AG04450 (cell line): Measurements from ENCODE around the gene CSNK2A3. TPM values are rescaled to one million over a fixed set of nuclear protein-coding genes. Genes with fewer than 3 reads are reported as not detected.

Experiments
- CTCF ChIA-PET: fragments of 300-600, 350-600 bp; formaldehyde crosslinking; extraction: SDS; loops from one replicate; lab custom pipeline; 2022; ENCODE audit warnings: antibody characterized with exemption, inconsistent platforms; lab: Charles Lee
- POLR2A ChIA-PET: fragments of 350-600 bp; formaldehyde crosslinking; extraction: SDS; loops from one replicate; lab custom pipeline; 2021; ENCODE audit warnings: antibody characterized with exemption, inconsistent platforms; lab: Yijun Ruan, JAX
- DNase-seq: peaks from one replicate; pipeline ENCODE4 v3.0.0-alpha.2; 2011; ENCODE audit warnings: low read depth, low spot score
- H3K27ac ChIP-seq: one replicate; pipeline ENCODE4 v1.5.1; 2012; ENCODE audit warnings: low read depth, low read length, control low read depth
- H3K27me3 ChIP-seq: one replicate; pipeline ENCODE4 v1.6.0; 2012; ENCODE audit warnings: low read length; ENCODE audit not compliant: control insufficient read depth, insufficient read depth
- H3K4me3 ChIP-seq: 2 replicates; pipeline ENCODE4 v1.5.1; 2011; ENCODE audit warnings: mild to moderate bottlenecking, low read depth, low read length, control low read depth
- H3K9me3 ChIP-seq: 2 replicates; pipeline ENCODE4 v1.5.1; 2012; ENCODE audit warnings: low read length; ENCODE audit not compliant: control insufficient read depth, insufficient read depth
- polyA plus RNA-seq: library from polyadenylated mRNA; depleted of rRNA; stranded (reverse); fragments of >200 nt; gene quantifications from 2 replicates; pipeline ENCODE4 v1.2.3, GENCODE V29; 2011
- TF ChIP-seq, protein P1 (sequence below): IDR thresholded peaks from 2 replicates; pipeline ENCODE4 v1.5.1; 2011; ENCODE audit warnings: low read depth, low read length, control low read depth, inconsistent platforms

The CSNK2A3 gene
- polyA plus RNA-seq, 1 experiment, result 5.2 TPM

DNA sequence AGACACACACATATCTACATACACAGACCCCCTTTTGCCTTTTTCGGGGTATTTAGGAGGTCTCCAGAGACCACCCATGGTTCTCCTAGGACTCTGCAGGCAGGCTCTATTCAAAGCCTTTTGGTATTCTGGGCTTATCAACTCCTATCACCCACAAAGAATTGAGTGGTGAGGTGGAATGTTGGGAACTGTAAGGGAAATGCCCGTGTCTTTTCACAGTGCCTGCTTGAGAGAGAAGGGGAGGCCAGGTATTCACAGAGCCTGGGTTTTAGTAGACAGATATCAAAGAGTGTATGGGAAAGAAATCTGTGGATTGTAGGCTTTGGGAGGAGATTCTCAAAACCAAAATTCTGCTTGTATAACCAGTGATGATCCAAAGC lies 44.0 kb upstream of the CSNK2A3 start:
- ChIA-PET CTCF (no interaction called here), POLR2A (interaction anchor here (0.7 to 0.9 kb wide), 2 partner anchors 47 to 54 kb away, joined by 3 read pairs; no protein-coding TSS in a partner anchor)
- DNase-seq, result no peak
- Histone ChIP-seq H3K9me3 (no peaks in the 10 kb centered on the region), H3K4me3 (no peak overlapping the region), H3K27me3 (no peaks in the 10 kb centered on the region), H3K27ac (peak overlapping the region; percentile 75)
- TF ChIP-seq, protein P1, sequence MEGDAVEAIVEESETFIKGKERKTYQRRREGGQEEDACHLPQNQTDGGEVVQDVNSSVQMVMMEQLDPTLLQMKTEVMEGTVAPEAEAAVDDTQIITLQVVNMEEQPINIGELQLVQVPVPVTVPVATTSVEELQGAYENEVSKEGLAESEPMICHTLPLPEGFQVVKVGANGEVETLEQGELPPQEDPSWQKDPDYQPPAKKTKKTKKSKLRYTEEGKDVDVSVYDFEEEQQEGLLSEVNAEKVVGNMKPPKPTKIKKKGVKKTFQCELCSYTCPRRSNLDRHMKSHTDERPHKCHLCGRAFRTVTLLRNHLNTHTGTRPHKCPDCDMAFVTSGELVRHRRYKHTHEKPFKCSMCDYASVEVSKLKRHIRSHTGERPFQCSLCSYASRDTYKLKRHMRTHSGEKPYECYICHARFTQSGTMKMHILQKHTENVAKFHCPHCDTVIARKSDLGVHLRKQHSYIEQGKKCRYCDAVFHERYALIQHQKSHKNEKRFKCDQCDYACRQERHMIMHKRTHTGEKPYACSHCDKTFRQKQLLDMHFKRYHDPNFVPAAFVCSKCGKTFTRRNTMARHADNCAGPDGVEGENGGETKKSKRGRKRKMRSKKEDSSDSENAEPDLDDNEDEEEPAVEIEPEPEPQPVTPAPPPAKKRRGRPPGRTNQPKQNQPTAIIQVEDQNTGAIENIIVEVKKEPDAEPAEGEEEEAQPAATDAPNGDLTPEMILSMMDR, result no peak

DNA sequence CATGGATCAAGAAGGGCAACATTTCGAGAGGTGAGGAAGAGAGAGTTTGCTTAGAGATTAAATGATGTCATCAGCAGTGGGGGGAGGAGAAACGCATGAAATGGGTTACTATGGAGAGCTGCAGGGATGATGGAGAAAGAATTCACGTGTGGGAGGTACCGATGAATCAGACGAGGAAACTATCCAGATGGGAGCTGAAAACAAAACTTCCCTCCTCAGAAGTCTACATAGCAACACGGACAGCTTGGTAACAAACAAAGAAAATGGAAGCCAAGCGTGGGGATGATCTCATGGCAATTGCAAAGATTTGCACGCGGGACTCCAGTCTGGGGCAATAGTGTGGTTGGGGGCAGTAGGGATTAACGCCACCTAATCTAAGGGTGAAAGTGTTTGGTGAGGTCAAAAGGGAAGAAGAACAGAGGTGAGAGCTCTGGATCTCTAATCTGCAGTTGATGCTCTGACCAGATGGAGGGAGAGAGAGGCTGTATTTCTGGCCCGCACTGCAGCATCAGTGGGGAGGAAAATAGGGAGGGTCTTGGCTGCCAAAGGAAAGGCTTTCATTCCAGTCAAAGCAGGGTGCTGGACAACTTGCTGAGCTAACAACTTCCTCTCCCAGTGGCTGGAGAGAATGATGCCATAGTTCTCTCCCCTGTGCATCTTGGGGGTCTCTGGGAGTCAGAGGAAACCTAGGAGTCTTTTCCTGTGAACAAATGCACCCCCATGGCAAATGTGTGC lies 43.4 kb upstream of the CSNK2A3 start:
- CTCF ChIA-PET, result no interaction called here
- Histone ChIP-seq H3K4me3 (no peak overlapping the region), H3K9me3 (no peaks in the 10 kb centered on the region), H3K27me3 (no peaks in the 10 kb centered on the region), H3K27ac (peak overlapping the region; percentile 75)
- POLR2A ChIA-PET, result interaction anchor here (0.7 to 0.9 kb wide), 2 partner anchors 47 to 54 kb away, joined by 3 read pairs; no protein-coding TSS in a partner anchor
- peak; percentile 86 for DNase-seq
- TF ChIP-seq, protein P1, result no peak

DNA sequence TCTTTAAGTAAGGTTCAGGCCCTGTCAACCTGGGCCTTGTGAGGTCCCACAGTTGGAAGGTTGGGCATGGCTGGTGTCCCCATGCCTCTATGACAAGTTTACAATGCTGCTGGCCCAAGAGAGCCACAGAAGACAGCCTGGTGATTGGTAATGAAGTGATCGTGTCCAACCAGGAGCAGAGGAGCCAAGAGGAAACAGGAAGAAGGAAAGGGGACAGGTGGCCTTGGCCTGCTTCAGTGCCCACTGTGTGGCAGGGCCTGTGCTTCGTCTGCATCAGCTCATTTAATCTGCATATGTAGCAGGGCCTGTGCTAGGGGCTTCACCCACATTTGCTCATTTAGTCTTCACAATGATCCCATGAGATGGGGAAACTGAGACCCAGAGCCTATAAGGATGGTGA lies 42.1 kb upstream of the CSNK2A3 start:
- Histone ChIP-seq H3K27me3 (no peaks in the 10 kb centered on the region), H3K4me3 (no peak overlapping the region), H3K9me3 (no peaks in the 10 kb centered on the region), H3K27ac (no peak overlapping the region)
- DNase-seq, result no peak
- CTCF ChIA-PET, result no interaction called here
- TF ChIP-seq, protein P1, result no peak
- POLR2A ChIA-PET, result no interaction called here

DNA sequence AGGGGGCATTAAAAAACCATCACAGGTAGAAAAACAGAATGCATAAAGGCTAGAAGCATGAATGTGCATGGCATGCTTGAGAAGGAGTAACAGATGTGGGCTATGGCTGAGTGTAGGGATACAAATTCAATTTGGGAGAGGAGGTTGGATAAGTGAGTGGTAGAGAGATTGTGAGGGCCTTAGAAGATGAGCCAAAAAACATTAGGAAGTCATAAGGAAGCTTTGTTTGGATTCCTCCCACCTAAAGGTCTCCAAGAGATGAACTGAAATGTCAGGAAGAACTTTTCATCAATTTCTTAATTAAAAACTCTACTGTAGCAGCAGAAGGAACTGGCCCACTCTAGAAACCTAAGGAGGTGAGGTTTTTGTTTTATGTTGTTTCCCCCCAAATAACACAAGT lies 41.2 kb upstream of the CSNK2A3 start:
- Histone ChIP-seq H3K4me3 (no peak overlapping the region), H3K27me3 (no peaks in the 10 kb centered on the region), H3K9me3 (no peaks in the 10 kb centered on the region), H3K27ac (no peak overlapping the region)
- DNase-seq, result no peak
- ChIA-PET CTCF (no interaction called here), POLR2A (no interaction called here)
- TF ChIP-seq, protein P1, result no peak

DNA sequence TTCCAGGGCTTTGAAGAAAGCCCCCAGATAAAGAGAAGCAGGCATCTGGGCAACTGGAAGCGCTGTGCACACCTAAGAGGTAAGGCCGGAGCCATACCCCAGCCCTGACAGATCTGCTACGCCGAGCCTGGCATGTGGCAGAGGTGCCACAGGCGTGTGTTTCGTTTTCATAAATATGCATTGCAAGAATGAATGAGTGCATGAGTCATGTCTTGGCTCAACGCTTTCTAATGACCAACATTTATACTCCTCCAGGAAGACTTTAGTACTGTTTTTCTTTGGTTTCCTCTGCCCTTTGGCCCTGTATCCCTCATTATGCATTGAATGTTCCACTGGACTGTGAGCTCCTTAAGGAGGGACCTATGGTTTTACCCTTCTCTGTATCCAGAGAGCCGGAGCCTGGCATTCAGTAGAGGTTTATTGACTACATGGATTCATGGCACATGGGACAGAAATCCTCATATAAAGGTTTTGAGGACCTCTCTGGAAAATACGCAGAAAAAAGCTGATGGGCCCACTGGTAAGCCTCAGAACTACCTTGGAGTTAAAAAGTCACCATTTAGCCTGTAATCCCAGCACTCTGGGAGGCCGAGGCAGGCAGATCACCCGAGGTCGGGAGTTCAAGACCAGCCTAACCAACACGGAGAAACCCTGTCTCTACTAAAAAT lies 38.9 kb upstream of the CSNK2A3 start:
- TF ChIP-seq, protein P1, result no peak
- Histone ChIP-seq H3K9me3 (no peaks in the 10 kb centered on the region), H3K27ac (peak overlapping the region; percentile 52), H3K27me3 (no peaks in the 10 kb centered on the region), H3K4me3 (no peak overlapping the region)
- CTCF ChIA-PET, result no interaction called here
- peak; percentile 54 for DNase-seq
- POLR2A ChIA-PET, result no interaction called here
